Duodenal mucosa (tissue), 2 donors: ENCODE data around the gene SF1.

Experiments used
- H3K27ac ChIP-seq: one replicate; pipeline ENCODE4 v1.7.0; 2013; ENCODE audit warnings: low read depth, low read length
- H3K27me3 ChIP-seq, 2 donors: one replicate each; pipeline ENCODE4 v1.7.0; 2013; ENCODE audit warnings: low read length in 2 of 2, control low read depth in 1 of 2; ENCODE audit not compliant: insufficient read depth in 2 of 2, control insufficient read depth in 1 of 2
- H3K36me3 ChIP-seq, 2 donors: one replicate each; pipeline ENCODE4 v1.7.0; 2013; ENCODE audit warnings: low read length in 2 of 2, control low read depth in 1 of 2; ENCODE audit not compliant: insufficient read depth in 2 of 2, control insufficient read depth in 1 of 2
- H3K4me1 ChIP-seq, 2 donors: one replicate each; pipeline ENCODE4 v1.7.0; 2013; ENCODE audit warnings: low read length in 2 of 2, control low read depth in 1 of 2; ENCODE audit not compliant: insufficient read depth in 2 of 2, control insufficient read depth in 1 of 2
- H3K4me3 ChIP-seq, 2 donors: one replicate each; pipeline ENCODE4 v1.7.0; 2013; ENCODE audit warnings: low read length in 2 of 2, low read depth in 1 of 2
- H3K9ac ChIP-seq, 2 donors: one replicate each; pipeline ENCODE4 v1.7.0; 2013; ENCODE audit warnings: low read length in 2 of 2, low read depth in 1 of 2
- H3K9me3 ChIP-seq, 2 donors: one replicate each; pipeline ENCODE4 v1.7.0; 2013; ENCODE audit warnings: low read length in 2 of 2, control low read depth in 1 of 2; ENCODE audit not compliant: control insufficient read depth in 1 of 2

SF1 gene

DNA sequence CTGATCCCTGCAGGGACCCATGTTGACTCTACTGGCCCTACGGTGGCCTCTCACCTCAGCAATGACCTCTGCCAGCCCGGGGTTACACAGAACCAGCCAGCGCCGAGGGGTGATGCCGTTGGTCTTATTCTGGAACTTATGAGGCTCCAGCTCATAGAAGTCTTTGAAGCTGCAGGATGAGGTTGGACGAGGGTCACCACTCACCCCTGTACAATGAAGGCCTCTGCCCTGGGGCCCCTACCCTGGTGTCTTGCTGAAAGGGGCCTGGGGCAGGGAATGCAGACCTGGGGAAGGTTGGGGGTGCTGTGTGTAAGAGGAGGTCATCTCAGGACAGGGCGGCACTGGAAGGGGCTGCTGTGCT lies 25.3 kb downstream of the SF1 start:
- no peak overlapping the region for H3K4me3 ChIP-seq
- H3K9me3 ChIP-seq = no peaks in the 10 kb centered on the region
- no peaks in the 10 kb centered on the region for H3K27me3 ChIP-seq
- H3K27ac ChIP-seq = no peak overlapping the region
- H3K36me3 ChIP-seq = no peaks in the 10 kb centered on the region
- H3K4me1 ChIP-seq = no peaks in the 10 kb centered on the region
- no peak overlapping the region for H3K9ac ChIP-seq

DNA sequence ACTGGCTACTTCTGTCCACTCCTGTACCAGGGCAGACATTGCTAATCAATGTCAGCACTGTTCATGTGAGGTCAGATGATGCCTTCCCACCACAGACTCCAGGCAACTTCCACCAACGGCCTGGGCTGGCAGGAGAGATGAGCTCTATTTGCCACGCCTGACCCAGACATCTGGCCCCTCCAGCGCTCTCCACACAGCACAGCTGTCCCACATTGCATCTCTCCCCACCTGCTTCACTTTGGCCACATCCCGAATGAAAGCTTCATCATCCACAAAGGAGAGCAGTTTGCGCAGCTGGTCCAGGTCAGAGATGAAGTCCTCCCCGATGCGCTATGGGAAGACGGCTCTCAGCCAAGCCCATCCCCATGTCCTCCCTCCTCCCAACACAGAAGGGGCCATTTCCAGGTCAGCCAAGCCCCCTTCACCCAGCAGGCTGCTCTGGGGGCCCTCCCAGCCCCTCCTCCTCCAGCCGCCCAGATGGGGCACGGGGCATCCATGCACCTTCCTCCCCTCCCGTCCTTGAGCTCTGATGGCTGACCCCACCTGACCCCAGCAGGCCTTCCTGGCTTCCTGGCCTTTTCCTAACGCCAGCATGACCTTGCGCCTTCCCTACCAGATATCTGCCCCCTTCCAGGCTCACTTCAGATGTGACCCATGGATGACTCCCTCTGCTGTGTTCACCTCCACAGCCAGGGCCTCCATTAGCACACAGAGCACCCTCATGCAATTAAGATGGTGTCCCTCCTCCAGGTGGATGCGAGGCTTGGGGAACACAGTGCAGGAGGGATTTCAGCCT lies 26.0 kb downstream of the SF1 start:
- Histone ChIP-seq H3K4me3 (no peak overlapping the region), H3K27ac (no peak overlapping the region), H3K9me3 (no peaks in the 10 kb centered on the region), H3K9ac (no peak overlapping the region), H3K27me3 (no peaks in the 10 kb centered on the region), H3K4me1 (no peaks in the 10 kb centered on the region), H3K36me3 (no peaks in the 10 kb centered on the region)

DNA sequence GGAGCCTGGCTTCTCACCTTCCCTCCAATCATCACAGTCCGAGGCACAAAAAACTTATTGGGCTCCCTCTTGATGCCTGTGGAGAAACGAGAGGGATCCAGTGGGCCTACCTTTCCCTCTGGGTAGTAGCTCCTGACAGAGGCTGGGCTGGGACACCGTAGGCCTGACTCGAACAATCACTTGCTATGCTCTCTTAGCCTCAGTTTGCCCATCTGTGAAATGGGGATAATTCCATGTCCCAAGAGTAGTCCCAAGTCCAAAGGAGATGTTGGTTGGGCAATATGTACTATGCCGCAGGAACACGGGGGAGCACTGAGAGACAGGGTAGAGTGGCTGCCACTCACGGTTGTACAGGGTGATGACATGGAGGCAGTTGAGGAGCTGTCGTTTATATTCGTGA lies 26.8 kb downstream of the SF1 start:
- no peaks in the 10 kb centered on the region for H3K4me1 ChIP-seq
- H3K36me3 ChIP-seq = no peaks in the 10 kb centered on the region
- no peak overlapping the region for H3K9ac ChIP-seq
- H3K27me3 ChIP-seq = peaks cover 0 to under 1% of the 10 kb centered on the region in 2 donors
- H3K9me3 ChIP-seq = no peaks in the 10 kb centered on the region
- H3K27ac ChIP-seq = no peak overlapping the region
- no peak overlapping the region for H3K4me3 ChIP-seq

DNA sequence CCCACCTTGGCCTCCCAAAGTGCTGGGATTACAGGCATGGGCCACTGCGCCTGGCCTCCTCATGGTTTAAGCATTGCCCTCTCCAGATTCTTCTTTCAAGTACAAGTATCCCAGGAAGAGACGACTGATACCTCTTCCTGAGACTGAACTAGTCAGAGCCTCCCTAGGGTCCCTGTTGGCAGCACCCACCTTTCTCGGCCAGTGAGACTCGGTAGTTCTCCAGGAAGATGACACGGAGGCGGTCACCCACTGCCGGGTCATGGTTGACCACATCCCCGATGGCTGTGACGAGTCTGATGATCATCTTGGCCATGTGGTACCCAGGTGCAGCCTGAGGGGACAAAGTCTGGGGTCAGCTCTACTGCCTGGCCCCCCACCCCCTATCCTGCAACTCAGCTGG lies 27.2 kb downstream of the SF1 start:
- no peak overlapping the region for H3K27ac ChIP-seq
- no peak overlapping the region for H3K9ac ChIP-seq
- H3K9me3 ChIP-seq = no peaks in the 10 kb centered on the region
- peaks cover 0 to 5% of the 10 kb centered on the region in 2 donors for H3K27me3 ChIP-seq
- H3K36me3 ChIP-seq = no peaks in the 10 kb centered on the region
- H3K4me1 ChIP-seq = no peaks in the 10 kb centered on the region
- no peak overlapping the region for H3K4me3 ChIP-seq

DNA sequence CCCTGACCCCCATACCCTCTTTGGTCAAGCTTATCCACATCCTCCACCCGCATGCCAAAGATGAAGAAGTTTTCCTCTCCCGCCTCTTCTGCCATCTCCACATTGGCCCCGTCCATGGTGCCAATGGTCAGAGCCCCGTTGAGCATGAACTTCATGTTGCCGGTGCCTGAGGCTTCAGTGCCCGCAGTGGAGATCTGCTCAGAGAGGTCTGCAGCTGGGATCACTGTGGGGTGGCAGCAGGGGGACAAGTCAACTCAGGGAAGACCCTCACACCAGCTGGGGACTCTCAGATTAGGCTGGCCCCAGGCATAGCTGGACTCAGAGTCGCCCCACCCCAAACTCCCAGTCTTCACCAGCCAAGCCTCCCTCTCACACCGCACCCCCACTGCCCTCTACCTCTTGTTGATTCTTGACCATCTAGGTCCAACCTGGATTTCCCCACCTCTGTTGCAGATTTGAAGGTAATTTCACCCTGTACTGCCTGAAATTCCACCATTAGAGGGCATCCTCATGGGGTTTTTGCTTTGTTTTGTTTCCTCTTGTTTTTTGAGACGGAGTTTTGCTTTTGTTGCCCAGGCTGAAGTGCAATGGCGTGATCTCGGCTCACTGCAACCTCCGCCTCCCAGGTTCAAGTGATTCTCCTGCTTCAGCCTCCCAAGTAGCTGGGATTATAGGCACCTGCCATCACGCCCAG lies 27.8 kb downstream of the SF1 start:
- Histone ChIP-seq H3K27me3 (peaks cover under 1 to 10% of the 10 kb centered on the region in 2 donors), H3K9ac (no peak overlapping the region), H3K36me3 (no peaks in the 10 kb centered on the region), H3K27ac (no peak overlapping the region), H3K9me3 (no peaks in the 10 kb centered on the region), H3K4me3 (no peak overlapping the region), H3K4me1 (peaks cover 0 to 4% of the 10 kb centered on the region in 2 donors)

DNA sequence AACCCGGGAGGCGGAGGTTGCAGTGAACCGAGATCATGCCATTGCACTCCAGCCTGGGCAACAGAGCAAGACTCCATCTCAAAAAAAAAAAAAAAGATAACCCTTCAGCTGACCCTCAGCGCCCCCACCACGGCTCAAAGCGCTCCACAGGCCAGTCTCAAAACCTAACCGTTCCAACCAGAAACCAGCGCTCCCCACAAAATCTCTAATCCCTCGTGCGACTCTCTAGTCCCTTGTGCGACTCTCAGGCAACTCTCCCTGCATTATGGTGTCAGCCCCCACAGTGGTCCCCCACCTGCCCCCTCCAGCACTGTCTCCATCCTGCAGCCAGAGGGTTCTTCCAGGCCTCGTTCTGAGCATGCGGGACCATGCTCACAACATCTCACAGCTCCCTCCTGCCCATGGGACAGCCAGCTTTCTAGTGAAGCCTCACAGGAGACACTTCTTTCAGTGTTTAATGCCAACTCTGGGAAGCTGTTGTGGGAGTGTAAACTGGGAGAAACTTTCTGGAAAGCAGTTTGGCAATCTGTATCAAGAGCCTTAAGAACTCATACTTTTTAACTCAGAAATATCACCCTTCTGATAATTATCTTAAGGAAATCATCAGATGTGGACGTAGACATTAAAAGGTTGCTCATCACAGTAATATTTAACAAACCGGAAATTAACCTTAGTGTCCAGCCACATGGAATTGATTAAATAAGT lies 30.2 kb downstream of the SF1 start:
- Histone ChIP-seq H3K9ac (no peak overlapping the region), H3K4me1 (peaks cover 10 to 16% of the 10 kb centered on the region in 2 donors), H3K36me3 (no peaks in the 10 kb centered on the region), H3K9me3 (no peaks in the 10 kb centered on the region), H3K4me3 (no peak overlapping the region), H3K27ac (no peak overlapping the region), H3K27me3 (peaks cover 18 to 23% of the 10 kb centered on the region in 2 donors)

DNA sequence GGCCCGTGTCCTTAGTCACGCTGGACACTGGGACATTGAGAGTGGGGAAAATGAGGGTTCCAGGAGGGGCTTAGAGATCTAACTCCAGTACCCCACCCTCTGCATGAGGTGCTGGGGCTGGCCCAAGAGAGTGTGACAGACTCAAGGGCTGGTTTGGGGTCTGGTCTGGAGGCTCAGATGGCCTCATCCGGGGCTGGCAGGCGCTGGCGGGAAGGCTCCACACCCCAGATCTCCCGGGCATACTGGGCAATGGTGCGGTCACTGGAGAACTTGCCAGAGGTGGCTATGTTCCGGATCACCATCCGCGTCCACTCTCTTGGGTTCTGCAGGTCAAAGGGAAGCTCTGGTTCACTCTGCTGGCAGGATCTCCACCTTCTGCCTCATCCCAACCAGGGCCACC lies 31.9 kb downstream of the SF1 start:
- Histone ChIP-seq H3K27me3 (peaks cover 22 to 37% of the 10 kb centered on the region in 2 donors), H3K4me3 (no peak overlapping the region), H3K9me3 (no peaks in the 10 kb centered on the region), H3K27ac (no peak overlapping the region), H3K36me3 (no peaks in the 10 kb centered on the region), H3K4me1 (peaks cover 24 to 30% of the 10 kb centered on the region in 2 donors), H3K9ac (no peak overlapping the region)

DNA sequence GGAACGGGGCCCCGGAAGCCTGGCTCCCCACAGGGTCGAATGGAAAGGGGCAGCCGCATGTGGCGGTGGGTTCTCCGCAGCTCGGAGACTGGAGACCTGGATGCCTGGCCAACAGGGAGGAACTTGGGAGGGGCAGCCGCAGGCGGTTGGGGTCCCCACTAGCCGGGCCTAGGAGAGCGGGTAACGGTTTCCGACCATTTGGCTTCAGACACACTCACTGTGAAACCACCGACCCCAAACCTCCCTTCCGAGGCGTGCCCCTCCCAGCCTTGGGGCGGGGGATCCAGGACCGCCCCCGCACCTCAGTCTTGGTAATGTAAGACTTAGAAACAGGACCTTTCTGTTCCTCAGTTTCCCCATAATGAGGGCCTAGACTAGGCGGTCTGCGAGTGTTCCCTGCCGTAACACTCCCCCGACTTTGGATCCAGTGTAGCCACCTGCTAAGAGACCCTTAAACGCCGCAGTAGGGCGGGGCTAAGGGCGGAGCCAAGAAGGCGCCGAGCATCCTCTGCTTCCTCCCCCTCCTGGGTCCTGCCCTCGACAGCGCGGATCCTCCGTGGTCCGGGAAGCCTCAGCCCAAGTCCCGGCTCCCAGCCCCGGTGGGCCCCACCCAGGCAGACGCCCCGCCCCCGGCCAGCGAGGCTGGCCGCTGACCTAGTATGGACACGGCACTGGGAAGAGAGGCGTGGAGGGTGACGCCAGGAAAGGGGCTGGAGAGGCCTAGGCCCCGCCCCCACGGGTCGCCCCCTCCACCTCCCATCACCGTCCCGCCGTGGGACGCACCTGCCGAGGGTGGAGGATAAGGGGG lies 32.6 kb downstream of the SF1 start:
- Histone ChIP-seq H3K36me3 (no peaks in the 10 kb centered on the region), H3K4me3 (peak overlapping the region; percentile 46 to 64), H3K9me3 (no peaks in the 10 kb centered on the region), H3K27ac (peak overlapping the region; percentile 52), H3K9ac (peak overlapping the region; percentile 32 to 49), H3K27me3 (peaks cover 30 to 43% of the 10 kb centered on the region in 2 donors), H3K4me1 (peaks cover 29 to 30% of the 10 kb centered on the region in 2 donors)

DNA sequence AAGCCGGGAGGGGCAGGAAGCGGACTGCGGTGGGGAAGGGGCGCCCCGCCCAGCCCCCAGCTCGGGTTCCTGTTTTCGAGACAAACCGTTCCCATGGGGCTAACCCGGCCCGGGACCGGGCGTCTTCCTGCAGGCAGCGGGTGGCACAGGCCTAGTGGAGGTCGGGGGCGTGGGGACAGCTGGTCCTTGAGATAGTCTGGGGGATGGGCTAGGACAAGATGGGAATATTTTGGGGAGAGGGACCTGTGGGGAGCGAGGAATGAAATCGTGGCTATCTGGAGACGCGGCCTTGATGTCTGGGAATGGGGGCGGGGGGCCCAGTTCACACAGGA lies 33.2 kb downstream of the SF1 start:
- H3K4me3 ChIP-seq = peak overlapping the region; percentile 46 to 64
- peaks cover 29 to 30% of the 10 kb centered on the region in 2 donors for H3K4me1 ChIP-seq
- H3K9ac ChIP-seq = peak overlapping the region in 1 of 2 donors; percentile 49
- no peaks in the 10 kb centered on the region for H3K9me3 ChIP-seq
- H3K36me3 ChIP-seq = no peaks in the 10 kb centered on the region
- peaks cover 32 to 49% of the 10 kb centered on the region in 2 donors for H3K27me3 ChIP-seq
- H3K27ac ChIP-seq = peak overlapping the region; percentile 52
